Mesenteric fat pad (tissue), 1 donor: ENCODE data around the gene ACVR1B. TPM values are rescaled to one million over a fixed set of nuclear protein-coding genes. Genes with fewer than 3 reads are reported as not detected.

Source experiments
- DNase-seq: peaks from one replicate; pipeline ENCODE4 v3.0.0-alpha.2; 2020; ENCODE audit warnings: low spot score
- long read RNA-seq: library from polyadenylated mRNA; unstranded; transcript quantifications from one replicate; pipeline ENCODE4 v2.0.0, GENCODE V29; 2020
- total RNA-seq: library from RNA; stranded (reverse); fragmentation: NEBNext Ultra II Directional; extraction: Animal tissue kit (Norgen Biotek cat#: 25700); gene quantifications from one replicate; pipeline ENCODE4 v1.2.1, GENCODE V29; 2021
- donor health status: DM: yes; HTN: yes; CAD: no.

Gene ACVR1B
- 40.9 TPM for total RNA-seq
- long read RNA-seq, full-length matches to known transcripts, result 4 of 19 reads
- long read RNA-seq, partial matches to known transcripts, result 8 of 19 reads
- long read RNA-seq, other reads (novel, unspliced or antisense), result 7 of 19 reads

DNA sequence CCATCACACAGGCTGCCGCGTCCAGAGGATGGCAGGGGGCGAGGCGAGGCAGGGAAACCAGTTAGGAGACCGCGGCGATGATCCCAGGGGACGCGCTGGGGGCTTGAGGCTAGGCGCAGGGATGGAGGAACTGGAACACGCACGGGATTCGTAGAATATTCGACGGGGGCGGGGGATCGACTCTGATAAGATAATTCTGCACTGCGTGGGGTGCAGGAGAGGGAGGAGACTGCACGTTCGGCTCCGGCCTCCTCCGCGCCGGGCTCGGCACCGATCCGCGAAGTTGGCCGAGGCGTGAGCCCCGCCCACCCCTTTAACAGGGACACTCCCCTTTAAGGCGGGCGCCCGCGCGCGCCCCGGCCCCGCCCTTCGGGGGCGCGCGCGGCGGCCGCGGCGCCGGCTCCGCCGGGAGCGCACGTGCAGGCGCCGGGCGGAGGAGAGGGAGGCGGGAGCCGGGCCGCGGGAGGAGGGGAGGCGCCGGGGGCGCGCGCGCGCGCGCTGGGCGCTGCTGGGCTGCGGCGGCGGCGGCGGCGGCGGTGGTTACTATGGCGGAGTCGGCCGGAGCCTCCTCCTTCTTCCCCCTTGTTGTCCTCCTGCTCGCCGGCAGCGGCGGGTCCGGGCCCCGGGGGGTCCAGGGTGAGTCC is at the start of gene ACVR1B:
Gene ACVR1B (plus strand): TSS at position 501 of the 644 bp plus-strand sequence. CDS start 45 bp downstream, at position 546.
- peak; percentile 98 for DNase-seq

DNA sequence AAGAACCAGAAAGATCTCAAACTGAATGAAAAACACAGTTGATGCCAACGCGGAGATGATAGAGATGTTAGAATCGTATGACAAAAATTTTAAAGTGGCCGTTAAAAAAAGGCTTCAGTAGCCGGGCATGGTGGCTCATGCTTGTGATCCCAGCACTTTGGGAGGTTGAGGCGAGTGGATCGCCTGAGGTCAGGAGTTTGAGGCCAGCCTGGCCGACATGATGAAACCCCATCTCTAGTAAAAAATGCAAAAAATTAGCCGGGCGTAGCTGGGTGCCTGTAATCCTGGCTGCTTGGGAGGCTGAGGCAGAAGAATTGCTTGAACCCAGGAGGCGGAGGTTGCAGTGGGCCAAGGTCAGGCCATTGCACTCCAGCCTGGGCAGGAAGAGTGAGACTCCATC is 49.6 kb upstream of the ACVR1B start:
- DNase-seq, result peak; percentile 47

DNA sequence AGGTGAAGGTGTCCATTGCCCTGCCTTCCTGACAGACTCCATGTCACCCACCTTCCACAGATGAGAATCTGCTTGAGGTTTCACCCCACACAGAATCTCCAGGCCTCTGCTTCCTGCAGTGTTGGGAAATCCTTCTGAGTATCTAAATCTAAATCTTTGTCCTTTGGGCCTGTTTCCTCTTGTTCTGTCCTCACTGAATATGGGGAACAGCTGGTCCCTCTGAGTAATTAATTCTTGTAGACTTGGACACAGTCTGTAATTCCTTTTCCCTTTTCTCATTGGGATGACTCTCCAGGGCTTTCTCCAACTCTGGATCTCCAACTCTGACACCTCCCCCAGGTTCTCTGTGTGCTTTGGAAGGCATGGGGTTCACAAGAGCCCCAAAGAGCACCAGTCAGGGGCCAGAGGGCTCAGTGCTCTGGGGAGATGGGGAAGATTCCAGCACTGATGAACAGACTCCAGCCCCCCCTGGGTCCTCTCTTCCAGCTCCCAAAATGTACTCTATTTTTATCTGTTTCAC is 46.5 kb upstream of the ACVR1B start:
- DNase-seq, result no peak

DNA sequence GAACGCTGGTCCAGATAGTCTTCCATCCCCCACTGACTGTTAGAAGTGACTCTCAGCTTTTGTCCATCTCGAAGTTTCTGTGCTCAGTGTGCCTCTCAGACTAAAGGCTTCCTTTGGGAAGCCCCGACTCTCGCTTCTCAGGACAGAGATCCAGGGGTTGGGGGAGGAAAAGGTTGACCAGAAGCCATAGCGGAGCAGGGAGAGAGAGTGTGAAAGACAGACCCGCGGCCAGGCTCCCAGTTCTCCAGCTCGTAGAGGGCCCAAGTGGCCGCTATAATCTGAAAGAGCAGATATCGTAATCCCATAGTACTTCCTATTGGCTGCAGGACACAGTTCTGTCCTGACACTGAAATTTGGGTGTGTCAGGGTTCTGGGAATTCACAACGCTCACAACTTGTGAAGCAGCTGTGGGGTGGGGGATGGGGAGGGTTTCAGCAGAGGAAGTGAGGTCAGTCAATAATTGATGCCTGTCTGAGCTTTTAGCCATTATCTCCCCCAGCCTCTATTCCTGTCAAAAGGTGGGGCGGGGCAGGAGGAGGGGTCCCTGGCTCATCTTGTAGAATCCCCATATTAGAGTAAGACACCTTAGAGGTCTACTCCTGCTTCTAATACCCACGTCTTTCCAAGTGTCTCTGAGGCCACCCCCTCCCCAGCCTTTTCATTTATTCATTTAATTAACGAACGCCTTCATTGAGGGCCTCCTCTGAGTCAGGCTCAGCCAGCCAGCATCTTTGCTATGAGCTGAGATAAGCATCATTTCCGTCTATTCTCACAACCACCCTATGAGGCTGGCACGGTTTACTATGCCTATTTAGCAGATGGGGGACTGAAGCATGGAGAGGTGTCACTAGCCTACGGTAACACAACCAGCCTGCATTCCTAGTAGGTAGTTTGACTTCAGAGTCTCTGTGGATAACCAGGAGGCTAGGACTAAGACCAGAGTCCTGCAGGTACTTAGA is 45.7 kb upstream of the ACVR1B start:
- peak; percentile 86 for DNase-seq

DNA sequence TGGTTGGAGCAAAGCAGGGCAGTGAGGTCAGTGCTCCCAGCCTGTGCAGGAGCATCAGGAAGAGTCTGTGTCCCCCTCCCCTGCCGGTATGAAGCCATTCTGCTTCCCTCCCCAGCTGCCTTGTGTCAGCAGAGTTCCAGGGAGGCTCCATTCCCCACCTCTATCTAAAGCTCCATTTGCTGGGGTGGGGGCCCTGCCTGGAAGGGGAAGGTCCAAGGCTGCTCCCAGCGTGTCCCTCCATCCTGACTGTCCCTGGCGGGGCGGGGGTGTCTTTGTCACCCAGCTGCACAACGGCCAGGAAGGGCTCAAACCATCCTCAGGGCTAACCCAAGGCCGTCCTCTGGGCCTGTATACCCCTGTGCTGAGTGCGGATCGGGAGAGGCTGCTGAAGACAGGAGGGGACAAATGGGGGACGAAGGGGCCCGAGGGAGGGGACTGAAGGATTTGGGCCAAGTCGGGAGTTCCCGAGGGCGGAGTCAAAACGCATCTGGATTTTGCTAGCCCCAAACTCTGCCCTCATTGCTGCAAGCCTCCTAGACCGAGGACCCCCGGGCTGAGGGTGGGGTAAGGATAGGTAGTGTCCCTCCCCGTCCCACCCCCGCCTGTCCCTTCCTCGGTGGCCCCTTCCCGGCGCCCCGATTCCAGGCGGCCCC is 44.9 kb upstream of the ACVR1B start:
- peak; percentile 88 for DNase-seq

DNA sequence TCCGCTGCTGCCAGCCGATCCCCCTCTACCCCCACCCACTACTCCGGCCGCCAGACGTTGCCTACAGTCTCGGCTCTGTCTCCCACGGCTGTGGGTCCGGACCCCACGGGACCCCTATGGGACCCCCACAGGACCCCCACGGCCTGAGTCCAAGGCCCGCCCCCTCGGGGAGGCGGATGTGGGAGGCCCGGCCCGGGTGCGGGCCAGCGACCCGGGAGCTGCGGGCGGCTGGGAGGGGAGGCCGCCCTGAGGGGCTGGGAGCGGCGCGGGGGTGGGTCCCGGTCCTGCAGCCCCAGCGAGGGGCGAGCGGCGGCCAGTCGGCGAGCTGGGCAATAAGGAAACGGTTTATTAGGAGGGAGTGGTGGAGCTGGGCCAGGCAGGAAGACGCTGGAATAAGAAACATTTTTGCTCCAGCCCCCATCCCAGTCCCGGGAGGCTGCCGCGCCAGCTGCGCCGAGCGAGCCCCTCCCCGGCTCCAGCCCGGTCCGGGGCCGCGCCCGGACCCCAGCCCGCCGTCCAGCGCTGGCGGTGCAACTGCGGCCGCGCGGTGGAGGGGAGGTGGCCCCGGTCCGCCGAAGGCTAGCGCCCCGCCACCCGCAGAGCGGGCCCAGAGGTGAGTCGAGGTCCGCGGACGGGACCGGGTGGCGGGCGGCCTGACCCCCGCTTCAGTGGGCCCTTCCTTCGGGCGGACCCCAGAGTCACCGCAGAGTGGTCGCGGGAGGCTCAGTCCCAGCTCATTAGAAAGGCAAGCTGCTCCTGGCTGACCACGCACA is 44.2 kb upstream of the ACVR1B start, which contains the start of gene ACVRL1:
Gene ACVRL1 (plus strand): TSS at position 422 of the 773 bp plus-strand sequence. CDS start 4,971 bp downstream, outside the sequence.
- peak; percentile 88 for DNase-seq

DNA sequence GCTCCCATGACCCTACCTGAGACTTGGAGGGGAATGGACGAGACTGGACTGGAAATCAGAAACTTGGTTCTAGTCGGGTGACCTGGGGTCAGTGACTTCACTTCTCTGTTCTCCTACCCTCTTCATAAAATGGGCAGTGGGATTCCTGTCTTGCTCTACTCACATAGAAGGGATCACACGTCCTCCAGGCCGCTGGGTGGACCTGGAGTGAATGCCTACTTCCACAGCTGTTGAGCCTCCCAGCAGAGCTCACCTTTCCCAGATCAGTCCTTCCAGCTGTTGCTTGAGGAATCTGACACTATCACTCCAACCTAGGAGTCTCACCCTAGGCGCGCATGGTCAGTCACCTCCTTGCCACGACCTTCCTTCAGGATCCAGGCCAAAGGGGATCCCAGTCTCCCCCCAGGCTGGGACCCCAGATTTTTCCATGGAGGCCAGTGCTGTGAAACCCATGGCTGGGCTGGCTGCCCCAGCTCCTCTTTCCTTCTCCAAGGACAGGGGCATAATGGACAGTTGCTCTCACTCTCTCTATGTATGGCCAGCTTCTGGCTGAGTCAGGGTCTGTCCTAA is 43.6 kb upstream of the ACVR1B start:
- DNase-seq, result peak; percentile 82

DNA sequence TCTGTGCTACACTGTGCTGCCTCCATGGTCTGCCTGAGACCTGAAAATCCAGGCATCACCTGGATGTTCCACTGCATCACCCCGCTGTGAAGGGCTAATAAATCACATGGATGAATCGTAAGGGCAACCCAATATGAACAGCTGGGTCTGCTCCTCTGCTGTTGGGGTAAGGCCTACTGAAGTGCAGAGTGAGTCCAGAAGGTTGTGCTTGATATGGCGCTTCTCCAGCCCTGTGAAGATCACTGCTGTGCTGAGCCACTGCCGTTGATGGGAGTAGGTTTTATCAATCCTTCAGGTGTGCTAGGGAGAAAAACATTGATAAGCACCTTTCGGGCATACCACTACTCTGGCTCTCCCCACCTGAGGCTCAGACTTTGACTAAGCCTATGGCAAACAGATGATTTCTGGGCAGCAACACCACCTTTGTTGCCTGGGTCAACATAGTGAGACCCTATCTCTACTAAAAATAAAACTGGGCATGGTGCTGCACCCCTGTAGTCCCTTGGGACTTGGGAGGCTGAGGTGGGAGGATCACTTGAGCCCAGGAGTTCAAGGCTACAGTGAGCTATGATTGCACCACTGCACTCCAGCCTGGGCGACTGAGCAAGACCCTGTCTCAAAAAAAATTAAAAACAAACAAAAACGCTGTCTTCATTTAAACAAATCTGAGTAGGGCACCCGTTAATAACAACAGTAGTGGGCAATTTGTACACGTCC is 42.5 kb upstream of the ACVR1B start:
- DNase-seq, result no peak

DNA sequence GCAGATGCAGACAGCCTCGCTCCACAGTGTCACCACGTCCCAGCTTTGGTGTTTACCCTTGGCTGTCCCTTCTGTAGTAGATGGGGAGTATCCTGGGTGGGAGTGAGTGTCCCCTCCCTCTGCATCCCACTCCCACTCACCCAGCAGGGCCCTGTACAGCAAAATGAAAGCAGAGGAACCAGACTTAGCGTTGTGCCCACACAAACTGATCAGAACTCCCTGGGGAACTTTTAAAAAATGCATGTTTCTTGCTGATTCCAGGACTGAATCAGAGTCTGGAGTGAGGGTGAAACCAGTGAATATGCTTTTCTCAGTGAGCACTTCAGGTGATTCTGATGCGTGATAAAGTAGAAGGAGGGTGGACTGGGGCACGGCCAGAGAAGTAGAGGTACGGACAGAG is 41.3 kb upstream of the ACVR1B start:
- no peak for DNase-seq

DNA sequence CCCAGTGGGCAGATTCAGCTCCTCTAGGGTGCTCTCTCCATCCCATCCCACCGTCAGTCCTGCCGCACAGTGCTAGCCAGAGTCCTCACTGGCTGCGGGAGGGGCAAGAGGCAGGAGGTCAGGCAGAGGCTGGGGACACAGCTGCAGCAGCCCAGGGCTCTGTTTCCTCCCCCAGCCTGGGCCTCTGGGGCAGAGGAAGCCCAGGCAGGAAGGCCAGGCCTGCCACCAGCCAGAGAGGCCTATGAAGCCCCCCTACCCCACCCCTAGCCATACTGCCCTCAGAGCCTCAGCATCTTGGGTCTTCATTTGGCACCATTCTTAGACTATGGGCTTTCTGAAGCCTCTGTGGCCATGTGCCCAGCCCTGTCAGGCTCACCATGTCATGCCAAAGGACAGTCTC is 40.8 kb upstream of the ACVR1B start:
- peak; percentile 83 for DNase-seq

DNA sequence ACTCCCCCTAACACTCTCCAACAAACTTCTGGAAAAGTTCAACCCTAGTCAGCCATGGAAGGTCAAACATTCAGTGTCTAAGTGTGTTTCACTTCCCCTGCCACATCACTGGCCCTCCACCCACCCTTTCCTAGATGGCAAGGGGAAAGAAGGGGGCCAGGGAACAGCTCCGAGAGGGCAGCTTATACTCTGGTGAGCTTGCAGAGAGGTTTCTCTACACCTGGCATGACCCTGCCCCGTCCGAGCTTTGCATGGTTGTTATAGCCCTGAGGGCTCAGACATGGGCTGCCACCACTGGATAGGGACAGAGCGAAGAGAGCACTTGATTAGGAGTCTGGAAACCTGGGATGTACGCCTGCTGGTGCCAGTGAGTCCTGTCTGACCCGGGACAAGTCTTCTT is 40.2 kb upstream of the ACVR1B start:
- DNase-seq, result peak; percentile 87

DNA sequence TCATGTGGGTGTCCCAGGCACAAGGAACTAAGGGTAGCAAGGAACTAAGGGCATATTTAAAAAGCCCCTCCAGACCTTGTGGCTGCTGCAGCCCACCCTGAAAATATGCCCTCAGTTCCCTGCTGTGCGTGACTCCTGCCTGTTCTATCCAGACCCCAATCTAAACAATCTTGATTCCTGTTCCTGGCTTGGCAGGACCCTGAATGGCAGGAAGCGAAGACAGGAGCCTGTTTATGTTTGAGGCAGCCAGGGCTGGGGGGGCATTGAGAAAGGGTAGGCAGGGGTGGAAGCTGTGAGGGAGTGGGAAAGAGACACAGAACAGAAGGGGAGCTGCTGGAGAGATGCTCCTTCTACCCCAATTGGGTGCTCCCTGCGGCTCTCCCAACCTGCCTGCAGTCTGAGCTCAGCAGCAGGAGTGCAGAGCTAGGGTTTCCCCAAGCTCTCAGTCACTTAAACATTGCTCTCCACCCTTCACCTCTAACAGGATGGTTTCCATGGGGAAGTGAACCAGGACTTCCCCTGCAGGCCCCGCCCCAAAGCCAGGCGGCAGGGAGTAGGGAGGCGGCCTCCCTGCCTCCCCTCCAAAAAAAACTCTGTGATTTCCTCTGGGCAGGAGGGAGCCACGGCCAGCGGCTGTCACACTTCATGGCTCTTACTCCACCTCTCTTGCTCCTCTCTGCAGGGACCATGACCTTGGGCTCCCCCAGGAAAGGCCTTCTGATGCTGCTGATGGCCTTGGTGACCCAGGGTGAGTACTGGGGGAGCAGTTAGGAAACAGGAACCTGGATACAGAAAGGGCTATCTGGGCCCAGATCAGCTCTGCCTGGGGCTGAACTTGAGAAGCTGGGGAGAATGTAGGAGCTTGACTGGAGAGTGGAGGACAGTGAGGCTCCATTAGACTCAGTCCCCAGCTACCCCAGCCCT is 39.4 kb upstream of the ACVR1B start:
- DNase-seq, result peak; percentile 89

DNA sequence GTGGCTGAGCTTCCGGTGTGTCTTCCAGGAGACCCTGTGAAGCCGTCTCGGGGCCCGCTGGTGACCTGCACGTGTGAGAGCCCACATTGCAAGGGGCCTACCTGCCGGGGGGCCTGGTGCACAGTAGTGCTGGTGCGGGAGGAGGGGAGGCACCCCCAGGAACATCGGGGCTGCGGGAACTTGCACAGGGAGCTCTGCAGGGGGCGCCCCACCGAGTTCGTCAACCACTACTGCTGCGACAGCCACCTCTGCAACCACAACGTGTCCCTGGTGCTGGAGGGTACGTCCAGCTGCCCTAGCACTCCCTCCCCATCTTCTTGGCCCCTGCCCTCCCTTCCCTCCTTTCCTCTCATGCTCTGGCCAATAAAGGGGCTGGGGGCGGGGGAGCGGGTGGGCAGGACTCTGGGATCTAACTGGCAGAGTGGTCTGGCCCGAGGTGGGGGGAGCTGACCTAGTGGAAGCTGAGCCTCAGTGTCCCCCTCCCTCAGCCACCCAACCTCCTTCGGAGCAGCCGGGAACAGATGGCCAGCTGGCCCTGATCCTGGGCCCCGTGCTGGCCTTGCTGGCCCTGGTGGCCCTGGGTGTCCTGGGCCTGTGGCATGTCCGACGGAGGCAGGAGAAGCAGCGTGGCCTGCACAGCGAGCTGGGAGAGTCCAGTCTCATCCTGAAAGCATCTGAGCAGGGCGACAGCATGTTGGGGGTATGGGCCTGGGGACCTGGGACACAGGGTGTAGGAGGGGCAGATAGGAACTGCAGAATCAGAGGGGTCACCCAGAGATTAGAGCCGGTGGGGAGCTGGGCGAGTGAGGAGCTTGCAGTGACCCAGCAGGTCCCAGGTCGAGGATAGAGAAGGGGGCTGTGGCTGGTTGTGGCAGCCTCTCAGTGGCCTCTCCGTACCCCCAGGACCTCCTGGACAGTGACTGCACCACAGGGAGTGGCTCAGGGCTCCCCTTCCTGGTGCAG is 38.1 kb upstream of the ACVR1B start:
- DNase-seq, result peak; percentile 75

DNA sequence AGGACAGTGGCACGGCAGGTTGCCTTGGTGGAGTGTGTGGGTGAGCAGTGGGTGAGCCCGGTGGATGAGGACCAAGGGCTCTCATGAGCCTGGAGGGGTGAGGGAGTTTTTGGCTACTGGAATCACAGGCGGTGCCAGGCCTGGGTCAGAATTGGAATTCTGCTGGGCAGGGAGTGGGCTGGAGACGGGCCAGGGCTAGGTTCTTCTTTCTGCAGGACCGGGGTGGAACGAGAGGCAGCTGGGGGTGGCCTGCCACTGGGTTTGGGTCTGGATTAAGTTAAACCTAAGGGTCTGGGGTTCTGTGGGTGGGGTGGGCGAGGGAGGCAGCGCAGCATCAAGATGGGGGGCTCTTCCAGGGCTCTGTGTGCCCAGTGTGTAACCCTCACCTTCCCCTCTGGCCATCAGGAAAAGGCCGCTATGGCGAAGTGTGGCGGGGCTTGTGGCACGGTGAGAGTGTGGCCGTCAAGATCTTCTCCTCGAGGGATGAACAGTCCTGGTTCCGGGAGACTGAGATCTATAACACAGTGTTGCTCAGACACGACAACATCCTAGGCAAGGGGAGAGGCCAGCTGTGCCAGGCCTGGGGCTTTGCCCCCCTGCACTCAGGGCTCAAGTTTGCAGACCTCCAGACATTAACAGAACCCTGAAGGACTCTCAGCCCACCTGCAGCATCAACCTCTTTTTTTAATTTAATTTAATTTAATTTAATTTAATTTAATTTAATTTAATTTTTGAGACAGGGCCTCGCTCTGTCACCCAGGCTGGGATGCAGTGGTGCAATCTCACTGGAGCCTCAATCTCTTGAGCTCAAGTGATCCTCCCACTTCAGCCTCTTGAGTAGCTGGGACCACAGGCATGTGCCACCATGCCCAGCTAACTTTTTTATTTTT is 37.2 kb upstream of the ACVR1B start:
- peak; percentile 89 for DNase-seq

DNA sequence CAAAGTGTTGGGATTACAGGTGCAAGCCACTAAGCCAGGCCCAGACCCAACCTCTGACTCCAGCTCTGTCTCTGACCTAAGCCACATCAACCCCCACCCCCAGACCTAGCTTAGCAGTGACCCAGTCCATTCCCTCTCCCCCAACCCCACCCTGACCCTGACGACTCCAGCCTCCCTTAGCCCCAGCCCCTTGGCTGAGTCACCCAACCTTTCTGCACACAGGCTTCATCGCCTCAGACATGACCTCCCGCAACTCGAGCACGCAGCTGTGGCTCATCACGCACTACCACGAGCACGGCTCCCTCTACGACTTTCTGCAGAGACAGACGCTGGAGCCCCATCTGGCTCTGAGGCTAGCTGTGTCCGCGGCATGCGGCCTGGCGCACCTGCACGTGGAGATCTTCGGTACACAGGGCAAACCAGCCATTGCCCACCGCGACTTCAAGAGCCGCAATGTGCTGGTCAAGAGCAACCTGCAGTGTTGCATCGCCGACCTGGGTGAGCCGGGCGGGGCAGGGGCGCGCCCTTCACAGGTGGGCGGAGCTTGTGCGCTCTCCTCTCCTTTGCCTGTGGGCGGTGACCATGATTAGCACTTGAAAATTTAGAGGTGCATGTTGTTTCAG is 36.4 kb upstream of the ACVR1B start:
- DNase-seq, result no peak

DNA sequence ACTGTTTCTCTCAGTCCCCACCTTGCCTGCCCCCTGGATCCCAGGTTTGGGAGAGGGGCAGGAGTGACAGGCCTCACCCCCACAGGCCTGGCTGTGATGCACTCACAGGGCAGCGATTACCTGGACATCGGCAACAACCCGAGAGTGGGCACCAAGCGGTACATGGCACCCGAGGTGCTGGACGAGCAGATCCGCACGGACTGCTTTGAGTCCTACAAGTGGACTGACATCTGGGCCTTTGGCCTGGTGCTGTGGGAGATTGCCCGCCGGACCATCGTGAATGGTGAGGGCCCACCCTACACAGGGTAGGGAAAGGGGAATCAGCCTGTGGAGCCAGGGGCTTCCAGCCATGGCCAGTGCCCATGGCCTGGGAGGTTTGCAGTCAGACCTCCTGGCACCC is 35.5 kb upstream of the ACVR1B start:
- no peak for DNase-seq
